HK-2 (cell line): ENCODE measurements around the gene PDHX.
"Not testable (repeated sequence)": the region's sequence is repeated elsewhere in the genome, so short reads cannot be mapped to it uniquely, and the experiment has no call there.

ENCODE experiments used
- DNase-seq: peaks from one replicate; pipeline ENCODE4 v3.0.0-alpha.2; 2018; ENCODE audit not compliant: unreplicated experiment

PDHX gene

DNA sequence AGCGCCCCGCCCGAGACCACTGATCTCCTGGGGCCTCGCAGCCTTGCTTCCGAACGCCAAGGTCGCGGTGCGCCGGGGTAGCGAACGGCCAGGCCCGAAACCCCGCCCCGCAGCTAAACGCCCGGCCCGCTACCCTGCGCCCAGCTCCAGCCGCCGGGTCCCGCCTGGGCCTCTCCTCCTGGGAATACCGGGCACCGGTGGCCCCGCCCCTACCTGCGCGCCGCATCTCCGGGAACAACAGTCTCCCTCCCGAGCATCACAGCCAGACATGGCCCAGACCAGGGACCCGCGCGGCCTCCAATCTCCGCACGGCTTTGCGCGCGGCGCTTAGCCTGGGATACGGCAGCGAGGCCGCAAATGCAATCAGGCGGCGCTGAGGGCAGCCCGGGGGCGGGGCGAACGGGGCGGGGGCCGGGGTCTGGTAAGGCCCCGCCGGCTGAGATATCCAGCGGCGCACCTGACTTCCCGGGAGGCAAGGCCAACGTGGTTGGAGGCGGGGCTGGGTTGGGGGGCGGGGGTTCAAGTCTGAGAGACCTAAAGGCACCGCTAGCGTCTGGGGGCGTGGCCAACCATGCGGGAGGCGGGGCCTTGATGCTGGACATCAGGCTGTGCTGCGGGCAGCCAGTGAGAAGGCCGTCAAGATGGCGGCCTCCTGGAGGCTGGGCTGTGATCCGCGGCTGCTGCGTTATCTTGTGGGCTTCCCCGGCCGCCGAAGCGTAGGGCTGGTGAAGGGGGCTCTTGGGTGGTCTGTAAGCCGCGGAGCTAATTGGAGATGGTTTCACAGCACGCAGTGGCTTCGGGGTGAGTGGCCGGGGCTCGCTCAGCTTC lies at the start of gene PDHX, which contains the start of gene APIP:
Gene PDHX, plus strand, starts transcription at position 604 of the 828 bp plus-strand sequence. Its CDS starts 38 bp downstream, at position 642.
Gene APIP, minus strand, starts transcription at position 365 of the 828 bp plus-strand sequence. Its CDS starts 95 bp downstream, at position 270.
- DNase-seq, result peak; percentile 97

DNA sequence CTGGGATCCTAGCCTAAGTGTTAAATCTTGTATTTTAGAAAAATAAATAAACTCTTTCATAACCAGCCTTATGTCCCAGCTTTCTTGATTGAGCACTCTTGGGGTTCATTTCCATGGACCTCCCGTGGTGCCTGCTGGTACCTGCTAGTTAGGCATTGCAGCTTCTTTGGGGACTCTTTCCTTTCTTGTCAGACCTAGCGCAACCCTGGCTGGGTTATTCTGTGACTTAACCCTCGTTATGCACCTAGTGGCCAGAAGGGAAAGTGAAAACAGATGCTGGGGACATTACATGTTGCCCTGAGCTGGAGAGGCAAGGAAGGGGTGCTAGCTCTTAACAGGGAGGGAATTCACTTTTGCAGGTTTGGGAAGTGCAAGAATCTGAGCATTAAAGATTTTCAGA lies 47.0 kb upstream of the PDHX start:
- DNase-seq, result no peak

DNA sequence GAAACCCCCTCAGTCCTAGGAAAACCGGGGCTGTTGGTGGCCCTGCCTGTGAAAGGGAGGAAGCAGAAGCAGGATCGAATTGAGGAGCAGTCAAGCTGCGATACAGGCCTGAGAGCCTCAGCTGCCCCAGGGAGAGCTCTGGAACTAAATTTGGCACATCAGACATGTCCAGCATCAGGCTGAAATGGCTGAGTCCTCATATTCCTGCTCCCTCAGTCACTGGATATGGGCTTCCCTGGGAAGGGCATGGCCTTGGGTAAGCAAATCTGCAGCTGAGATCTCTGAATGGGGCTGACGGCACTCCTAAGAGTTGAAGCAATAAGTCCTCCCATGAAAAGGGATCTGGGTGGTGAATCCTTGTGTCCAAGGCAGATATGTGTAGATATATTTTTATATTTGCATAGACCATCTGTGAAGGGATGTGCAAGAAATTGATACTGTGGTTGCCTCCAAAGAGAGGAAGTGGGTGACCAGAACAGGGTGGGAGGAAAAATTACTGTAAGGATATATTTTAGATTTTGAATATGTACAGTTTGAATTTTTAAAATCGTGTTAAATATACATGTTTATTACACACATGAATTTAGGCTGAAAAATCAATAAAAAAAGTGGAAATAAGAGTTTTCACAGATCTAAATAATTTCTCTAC lies 45.7 kb upstream of the PDHX start:
- DNase-seq, result no peak

DNA sequence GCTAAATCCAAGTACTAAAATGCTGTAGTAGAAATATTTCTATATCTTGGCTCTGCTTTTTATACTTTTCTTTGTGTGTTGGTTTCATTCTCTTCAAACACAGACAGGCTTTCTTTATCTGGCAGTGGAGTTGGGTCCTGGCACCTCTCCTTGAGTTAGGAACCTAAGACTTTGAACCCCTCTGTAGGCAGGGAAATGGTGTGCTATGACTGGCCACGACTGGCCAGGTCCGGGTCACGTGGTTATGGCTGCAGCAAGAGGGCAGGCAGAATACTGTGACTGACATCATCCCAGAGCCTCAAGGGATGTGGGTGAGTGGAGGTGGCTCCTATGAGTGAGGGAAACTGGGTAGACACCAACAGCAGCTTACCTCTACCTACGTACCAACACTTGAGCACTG lies 42.2 kb upstream of the PDHX start:
- DNase-seq, result no peak

DNA sequence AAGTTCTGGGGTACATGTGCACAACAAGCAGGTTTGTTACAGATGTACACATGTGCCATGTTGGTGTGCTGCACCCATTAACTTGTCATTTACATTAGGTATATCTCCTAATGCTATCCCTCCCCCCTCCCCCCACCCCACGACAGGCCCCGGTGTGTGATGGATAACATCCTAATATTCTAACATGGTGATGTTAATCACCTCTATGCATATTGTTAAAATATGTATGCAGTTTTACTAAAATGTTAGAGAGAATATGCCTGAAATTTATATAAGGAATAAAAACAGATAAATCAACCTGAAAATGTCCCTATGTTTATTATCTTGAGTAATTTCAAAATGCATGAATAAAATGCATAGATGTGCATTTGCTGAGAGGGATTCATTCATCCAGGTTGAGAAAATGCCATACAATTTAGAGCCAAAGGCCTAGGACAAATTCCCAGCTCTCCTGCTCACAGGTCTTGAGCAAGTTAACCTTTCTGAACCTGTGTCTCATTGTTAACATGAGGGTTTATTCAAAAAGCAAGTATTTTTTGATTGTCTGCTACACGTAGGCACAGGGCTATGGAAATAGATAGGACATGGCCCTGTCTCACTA lies 38.9 kb upstream of the PDHX start:
- no peak for DNase-seq

DNA sequence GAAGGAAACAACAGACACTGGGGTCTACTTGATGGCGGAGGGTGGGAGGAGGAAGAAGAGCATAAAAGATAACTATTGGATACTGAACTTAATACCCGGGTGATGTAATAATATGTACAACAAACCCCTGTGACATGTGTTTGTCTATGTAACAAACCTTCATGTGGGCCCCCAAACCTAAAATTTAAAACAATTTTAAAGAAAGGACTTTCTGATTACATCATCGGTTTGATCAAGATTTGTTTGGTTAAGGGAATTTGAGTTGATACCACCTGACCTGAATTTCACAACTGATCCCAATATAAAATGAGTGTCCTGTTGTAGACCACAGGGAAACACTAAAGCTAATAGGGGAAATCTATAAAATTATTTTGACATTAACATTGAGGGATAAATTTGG lies 34.5 kb upstream of the PDHX start:
- no peak for DNase-seq

DNA sequence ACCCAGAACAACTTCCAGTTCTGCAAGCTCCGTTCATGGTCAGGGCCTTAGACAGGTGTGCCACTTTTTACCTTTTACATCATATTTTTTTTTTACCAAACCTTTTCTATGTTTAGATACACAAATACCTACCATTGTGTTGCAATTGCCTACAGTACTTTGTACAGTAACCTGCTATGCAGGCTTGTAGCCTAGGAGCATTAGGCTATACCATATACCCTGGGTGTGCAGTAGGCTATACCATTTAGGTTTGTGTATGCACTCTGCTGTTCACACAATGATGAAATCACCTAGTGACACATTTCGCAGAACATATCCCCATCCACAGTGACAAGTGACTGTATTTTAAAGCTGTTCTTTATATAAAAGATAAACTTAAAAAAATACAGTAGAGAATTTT lies 29.8 kb upstream of the PDHX start:
- no peak for DNase-seq

DNA sequence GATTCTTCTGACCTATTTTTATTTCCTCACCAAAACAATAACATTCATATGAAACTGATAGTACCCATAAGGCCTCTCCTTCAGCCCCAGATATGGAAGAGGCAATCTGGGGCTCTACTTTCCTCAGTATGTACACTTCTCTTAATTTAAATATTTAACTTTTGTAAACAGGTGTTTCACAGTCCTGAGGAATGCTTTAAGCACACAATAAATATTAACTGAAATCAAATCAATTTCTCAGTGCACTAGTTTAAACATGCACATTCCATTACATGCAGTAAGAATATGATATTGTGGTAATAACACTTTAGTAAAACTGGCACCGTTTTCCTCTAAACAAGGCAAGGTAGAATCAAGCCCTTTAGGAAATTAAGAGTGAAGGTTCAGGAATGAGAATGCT lies 29.2 kb upstream of the PDHX start:
- no peak for DNase-seq

DNA sequence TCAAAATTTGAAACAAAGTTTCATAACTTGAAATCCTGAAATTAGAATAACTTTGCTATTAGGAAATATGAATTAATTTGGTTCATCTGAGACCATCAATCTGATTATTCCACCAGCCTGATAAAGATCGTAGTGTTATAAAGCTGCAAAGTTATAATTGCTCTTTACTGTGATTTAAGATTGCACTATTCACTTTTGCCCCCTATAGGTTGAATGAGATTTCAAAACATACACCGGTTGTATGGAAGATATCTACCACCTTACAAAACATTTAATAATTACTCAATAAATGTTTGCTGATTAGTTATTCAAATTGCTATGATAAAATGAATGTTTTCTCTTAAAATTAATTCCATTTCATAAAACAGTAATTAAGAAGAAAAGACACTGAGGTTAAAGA lies 26.3 kb upstream of the PDHX start:
- no peak for DNase-seq

DNA sequence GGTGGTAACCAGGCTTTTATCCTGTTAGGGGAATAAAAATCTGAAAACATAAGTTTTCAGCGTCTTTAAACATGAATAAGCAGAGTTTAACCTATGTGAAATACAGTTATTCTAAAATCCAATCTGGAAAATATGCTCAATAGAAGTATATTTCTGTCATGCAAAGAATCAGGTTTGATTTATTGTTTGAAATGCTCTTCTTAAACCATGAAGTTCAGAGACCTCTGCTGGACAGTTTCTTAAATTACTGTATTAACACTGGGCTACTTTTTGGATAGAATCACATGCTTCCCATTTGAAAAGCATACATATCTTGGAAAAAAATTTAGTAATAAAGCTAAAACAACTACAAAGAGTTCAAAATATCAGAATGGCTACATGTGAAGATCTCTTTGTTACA lies 25.6 kb upstream of the PDHX start:
- no peak for DNase-seq

DNA sequence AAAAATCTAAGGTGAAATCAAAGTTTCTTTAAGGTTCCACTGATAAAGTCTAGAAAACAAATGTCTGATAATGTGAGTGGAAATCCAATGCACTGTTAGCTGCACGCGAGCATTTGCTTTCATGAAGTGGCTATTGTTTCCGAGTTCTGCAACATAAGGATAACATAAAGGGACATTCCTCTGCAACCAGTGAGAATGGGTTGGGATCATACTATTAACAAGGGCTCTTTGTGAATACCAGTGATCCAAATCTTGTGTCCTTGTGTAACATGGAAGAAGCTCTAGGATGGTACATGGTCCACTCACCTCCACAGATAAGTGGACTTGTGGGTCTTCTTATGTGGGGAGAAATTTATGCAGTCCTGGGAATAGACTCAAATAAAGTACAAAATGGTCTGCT lies 24.8 kb upstream of the PDHX start:
- no peak for DNase-seq

DNA sequence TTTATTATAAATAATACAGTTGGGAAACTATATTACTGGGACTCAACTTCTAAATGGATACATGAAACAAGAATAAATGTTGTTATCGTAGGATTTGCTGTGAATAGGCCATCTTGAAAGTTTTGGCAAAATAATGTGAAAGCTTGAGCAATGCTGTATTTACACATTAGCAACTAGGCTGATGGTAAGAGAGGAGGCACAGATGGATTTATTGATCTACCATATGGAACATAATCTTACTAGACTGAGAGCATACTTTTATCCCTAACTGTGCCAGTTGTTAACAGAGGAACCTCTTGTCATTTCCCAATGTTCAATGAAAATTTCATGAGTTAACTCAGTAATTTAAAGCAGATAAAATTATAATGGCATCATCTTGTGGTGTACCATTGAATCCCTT lies 23.0 kb upstream of the PDHX start:
- no peak for DNase-seq

DNA sequence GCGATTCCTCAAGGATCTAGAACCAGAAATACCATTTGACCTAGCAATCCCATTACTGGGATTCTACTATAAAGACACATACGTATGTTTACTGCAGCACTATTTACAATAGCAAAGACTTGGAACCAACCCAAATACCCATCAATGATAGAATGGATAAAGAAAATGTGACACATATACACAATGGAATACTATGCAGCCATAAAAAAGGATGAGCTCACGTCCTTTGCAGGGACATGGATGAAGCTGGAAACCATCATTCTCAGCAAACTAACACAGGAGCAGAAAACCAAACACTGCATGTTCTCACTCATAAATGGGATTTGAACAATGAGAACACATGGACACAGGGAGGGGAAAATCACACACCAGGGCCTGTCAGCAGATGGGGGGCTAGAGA lies 20.2 kb upstream of the PDHX start:
- DNase-seq, result not testable (repeated sequence)

DNA sequence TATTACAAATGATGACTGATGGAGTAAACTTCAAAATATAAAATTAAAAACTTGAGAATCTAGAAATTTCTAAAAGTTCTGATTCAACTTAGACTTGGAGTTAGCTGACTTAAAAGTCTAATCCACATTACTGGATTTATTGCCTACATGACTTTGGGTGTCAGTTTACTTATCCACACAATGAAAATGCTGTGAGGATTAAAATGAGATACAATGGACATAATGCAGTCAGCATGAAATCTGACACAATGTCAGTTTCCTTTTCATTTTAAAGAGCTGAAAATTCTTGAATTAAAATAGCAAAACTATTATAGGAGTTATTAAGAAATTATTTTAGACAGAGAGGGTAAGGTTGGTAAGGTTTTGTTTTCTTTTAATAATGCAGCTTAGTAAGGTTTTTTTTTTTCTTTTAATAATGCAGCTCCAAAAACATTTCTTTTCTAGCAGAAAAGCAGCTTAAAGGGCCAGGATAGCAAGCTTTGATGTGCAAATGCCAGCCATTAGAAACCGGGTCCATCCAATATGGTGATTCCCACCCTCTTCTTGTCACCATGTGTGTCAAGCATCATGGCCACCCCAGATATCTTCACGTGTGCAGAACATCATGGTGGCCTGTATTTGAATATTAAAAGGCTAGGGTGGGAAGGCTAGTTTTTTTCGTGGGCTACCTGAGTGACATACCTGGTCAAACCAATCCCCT lies 19.1 kb upstream of the PDHX start:
- no peak for DNase-seq

DNA sequence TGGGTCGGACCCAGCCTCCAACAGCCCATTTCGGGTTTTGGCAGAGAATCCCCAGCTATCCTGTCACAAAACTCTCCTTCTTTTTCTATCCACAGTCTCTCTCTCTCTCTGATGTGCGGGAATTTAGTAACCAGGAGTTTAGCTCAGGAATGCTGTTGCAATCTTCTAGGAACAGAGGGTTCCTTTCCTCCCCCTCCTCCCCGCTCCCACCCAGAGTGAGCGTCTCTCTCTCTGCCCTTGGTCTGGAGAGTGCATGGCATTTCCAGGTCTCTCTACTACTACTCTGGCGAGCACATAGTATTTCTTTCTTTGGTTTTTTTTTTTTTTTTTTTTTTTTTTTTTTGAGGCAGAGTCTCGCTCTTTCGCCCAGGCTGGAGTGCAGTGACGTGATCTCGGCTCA lies 17.9 kb upstream of the PDHX start:
- DNase-seq, result no peak

DNA sequence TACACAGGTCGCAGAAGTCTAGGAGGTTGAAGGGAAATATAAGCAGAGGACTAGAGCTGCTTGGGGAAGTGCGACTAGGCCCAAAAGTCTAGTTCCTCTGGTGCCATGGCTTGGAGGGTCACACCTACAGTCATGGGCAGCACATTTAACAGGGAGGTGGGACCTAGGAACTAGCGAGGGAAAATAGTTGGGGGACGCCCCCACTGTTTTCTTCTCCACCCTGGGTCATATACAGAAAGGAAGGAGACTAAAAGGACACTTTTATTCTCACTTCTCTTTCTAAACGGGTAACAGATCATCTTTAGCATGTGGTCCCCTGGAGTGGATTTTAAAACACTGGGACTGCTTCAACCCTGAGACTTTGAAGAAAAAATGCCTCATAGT lies 16.8 kb upstream of the PDHX start:
- DNase-seq, result no peak

DNA sequence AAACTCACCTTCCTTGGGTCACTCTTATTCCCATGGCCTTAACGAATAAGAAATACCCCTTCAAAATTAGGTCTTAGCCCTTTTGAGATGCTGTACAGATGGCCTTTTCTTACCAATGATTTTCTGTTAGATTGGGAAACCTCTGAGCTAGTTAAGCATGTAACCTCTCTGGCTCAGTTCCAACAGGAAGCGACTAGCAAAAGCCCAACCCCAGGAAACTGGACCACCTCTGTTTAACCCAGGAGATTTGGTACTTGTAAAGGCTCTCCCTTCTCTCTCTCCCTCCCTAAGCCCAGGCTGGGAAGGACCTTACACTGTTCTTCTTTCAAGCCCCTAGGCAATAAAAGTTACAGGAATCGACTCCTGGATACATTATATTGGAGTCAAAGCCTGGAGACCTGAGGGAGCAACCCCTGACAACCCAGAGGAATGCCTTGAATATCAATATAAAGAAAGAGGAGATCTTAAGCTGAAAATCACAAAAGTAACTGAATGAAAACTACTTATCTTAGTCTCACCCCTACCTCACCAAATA lies 11.9 kb upstream of the PDHX start:
- no peak for DNase-seq

DNA sequence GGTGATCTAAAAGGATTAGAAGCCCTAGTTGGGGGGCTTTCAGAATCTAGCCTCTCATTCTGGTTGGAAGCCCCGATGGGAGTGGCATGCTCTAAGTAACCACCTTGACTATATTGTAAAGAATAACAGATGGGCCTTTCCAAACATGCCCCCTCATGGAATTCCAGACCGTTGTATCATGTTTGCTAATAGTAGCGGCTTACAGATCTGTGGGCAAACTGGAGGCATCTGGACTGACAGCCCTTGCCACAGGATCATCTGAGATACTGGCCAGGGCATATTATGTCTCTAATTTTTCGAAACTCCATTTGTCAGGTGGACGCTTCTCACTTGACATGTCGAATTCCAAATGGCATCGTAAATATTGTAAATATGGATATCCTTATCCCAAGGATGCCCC lies 10.8 kb upstream of the PDHX start:
- no peak for DNase-seq

DNA sequence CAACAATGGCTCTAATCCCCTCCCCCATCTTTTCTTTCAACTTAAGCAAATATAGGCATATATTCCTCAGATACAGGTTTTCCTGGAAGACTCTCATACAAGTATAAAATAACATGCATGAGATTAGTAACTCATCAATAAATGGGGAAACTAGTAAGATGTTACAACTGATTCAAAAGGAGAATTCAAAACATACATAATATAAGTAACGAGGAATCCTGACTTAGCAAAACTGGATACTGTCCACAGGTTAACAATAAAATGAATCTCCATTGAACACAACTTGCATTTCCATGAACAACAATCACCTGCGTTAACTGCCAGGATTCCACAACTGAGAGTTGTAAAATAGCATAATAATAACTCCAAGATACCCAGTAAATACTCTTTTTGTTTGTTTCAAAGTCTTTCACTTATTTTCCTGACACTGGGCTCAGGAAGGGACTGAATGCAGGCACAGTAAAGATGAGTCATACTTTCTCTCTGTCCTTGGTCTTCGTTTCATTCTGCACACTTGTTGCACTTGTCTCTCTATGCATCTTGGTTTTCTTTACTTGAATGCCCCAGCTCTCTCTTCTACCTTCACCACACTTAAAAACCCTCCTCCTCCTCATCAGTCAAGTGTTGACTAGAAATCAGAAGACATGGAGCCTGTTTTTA lies 8.4 kb upstream of the PDHX start:
- DNase-seq, result no peak

DNA sequence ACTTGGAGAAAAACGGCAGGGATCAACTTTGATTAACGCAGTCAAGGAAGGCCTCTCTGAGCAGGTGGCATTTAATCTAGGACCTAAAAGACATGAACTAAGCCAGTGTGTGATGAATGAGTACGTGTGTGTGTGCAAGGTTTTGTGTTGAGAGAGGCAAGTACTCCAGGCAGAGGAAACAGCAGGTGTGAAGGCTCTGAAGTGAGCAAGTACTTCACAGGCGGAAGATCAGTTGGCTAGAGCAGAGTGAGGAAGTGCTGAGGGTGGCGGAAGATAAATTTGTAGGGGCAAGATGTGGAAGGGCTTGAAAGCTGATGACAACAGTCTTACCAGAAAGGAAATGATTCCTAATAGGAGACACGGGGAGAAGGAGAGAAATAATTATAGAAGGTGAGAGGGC lies 7.0 kb upstream of the PDHX start:
- DNase-seq, result no peak

DNA sequence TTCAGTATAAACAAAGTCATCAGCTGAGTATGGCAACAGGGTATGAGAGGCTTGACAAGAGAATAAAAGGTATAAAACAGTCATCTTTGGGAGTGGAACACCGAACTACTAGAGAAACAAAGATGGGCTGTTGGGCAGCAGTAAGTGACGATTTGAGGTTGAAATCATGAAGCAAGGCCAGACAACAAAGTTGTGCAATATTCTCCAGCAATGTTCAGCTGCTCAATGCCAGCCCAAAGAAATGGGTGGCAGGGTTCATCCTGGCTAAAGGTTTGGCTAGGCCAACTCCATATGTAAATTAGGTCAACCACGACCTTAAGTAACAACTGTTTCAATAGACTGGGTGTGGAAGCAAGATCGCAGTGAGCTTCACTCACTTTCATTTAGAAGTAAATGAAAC lies 6.5 kb upstream of the PDHX start:
- DNase-seq, result no peak

DNA sequence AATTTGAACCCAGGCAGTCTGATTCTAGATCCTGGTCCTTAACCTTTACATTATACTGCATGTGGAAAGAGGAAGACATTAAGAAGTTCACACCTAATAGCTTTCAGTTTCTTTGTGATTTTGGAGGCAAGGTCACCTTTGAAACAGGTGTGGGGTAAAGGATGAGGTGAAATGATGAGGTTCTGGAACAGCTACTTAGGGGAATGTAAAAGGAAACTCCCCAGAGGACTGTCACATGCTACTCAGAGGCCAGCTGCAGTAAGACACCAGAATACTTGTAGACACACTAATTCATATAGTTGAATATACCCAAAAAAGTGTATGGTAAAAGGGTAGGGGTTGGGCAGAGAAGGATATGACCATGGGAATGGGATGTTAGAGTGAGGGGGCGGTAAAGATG lies 5.6 kb upstream of the PDHX start:
- no peak for DNase-seq
